EH (cell line): ENCODE measurements around the gene NFIA.

Experiments used
- DNase-seq: peaks from one replicate; pipeline ENCODE4 v3.0.0-alpha.2; 2015; ENCODE audit warnings: low read depth

Gene NFIA

GRCh38 chr1:61299463-61299862, 217.1 kb downstream of the NFIA start:
- DNase-seq: no peak

GRCh38 chr1:61300899-61301298, 218.5 kb downstream of the NFIA start:
- DNase-seq: no peak

GRCh38 chr1:61301824-61302657, 219.7 kb downstream of the NFIA start:
- peak; percentile 32 for DNase-seq

DNA sequence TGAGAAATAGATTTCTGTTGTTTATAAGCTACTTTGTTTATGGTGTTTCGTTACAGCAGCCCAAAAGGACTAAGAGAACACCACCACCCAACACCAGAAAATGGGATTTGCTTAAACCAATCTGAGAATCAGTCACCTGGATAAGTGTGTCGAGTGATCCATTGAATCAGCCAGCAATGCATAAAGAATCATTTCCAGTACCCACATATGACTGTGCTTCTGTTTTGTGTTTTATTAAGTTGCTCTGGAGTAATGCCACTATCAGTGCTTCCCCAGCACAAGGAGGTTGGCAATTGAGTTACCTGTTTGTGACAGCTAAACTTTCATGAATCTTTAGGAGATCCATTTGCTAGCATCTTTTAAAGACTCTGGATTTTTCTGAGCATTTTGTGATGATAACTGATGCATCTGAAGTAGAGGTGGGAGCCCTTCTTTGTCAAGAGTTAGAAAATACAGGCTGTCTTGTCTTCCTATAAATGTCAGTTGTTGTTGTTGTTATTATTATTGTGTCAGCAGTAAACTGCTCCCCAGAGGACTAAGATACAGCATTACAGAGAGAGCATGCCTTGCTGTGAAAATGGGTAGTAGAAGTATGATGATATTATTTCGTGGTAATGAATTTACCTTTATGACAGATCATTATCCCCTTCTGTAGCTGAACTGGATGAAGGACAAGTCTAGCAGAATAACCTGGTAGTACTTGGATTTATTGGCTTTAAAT, 225.2 kb downstream of the NFIA start:
- no peak for DNase-seq

GRCh38 chr1:61310057-61310456, 227.7 kb downstream of the NFIA start:
- DNase-seq: no peak

DNA sequence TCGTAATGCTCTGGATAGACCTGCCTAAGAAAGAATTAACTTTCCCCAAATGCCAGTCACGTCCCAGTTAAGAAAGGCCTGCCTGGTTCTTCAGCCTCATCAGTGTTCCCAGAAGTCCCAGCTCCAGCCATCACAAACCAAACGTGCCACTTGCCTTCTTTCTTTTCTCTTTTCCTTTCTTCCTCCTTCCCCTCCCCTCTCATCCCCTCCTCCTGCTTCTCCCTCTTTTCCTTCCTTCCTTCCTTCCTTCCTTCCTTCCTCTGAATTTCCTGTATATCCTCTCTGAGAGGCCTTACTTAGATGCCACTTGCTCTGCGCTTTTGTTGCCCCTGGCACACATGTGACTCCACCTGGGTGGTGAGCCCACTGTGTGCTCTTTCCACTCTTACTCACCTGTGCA, 228.2 kb downstream of the NFIA start:
- no peak for DNase-seq

DNA sequence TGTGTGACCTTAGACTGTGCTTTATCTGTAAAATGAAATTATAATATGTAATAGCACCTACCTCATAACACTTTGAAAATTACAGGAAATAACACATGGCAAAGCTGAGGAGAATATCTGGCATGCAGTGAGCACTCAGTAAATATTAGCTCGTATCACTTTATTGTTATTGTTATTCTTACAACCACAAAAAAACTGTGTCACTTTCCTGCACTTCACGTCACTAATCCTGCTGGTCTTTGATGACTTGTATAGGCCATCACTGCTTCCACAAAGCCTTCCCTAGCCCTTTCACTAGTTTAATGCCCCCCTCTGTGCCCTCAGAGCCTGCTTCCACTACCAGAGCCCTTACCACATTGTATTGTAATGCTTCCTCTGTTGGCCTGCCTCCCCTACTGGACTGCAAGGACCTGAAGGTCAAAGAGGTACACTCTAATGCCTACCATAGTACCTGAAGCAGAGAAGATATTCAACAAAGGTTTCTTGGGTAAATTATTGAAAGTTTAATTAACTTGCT, 231.6 kb downstream of the NFIA start:
- DNase-seq: no peak

DNA sequence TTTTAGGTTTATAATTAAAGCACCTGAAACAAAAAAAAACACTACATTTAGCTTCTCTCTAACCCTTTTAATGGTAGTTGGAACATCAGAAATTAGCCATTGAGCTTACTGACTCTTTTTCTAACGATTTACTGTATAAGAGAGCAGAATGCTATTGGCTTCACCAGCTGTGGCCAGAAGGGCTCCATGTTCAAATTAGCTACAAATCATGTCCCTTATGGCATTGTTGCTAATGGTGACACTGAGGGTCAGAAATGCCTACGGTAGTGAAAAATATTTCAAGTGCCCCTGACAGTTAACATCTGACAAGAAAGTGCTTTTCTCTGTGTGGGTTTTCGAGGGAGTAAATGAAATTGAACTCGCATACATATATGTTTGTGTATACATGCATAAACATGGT, 232.7 kb downstream of the NFIA start:
- DNase-seq: no peak

- no peak for DNase-seq
These were observed 234.1 kb downstream of the NFIA start for GRCh38 chr1:61316493-61316892.

DNA sequence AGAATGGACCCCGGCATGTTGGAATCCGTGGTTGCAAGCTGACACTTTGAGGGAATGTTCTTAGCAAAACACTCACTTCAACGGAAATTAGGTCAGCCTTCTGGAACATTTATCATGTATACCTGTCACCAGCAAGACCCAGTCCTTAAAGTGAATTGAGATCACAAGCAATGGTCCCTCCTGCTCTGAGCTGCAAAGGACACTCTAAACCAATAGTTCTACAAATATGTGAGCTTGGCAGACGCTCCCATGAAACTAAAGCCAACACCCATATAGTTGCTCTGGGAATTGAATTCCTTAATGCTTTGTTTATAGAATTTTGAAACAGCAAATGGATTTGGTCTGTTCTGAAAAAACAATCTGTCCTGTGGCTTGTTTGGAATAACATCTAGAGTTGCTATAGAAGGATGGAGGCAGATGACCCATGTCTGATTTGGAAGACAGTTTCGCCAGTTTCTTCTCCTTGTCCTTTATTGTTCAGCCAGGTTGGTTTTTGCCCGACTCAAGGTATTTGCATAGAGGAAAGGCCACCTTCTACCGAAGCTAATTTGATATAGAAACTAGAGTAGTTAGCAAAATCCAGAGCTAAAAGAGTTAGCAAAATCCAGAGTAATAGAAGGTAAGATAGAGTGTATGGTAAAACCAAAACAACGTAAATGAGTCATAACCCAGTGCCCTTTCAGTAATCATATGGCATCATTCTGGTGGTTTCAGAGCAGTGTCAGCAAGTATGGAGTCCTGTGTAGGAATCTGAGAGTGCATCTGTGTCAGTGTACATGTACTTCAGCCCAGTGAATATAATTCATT, 236.2 kb downstream of the NFIA start:
- DNase-seq: peak; percentile 64

DNA sequence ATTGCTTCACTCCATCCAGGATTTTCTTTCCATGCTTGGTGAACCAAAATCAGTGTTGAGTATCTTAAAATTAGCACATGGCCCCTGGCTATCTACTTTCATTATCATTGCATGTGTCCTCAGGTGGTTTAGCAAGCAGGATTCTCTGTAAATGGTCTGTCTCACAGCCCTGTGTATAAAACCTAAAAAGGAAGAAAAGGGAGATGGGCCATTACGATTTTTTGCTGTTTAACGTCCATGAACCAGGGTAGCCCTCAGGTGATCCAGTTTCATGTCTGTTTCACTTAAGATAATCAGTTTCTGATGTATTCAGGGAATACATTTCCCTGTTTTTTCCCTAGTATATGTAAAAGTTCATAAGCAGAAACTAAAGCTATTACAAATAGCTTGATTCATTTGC, 238.2 kb downstream of the NFIA start:
- no peak for DNase-seq

- peak; percentile 9 for DNase-seq
These were observed 239.8 kb downstream of the NFIA start for GRCh38 chr1:61322008-61322744.

GRCh38 chr1:61322769-61323168, 240.4 kb downstream of the NFIA start:
- no peak for DNase-seq

DNA sequence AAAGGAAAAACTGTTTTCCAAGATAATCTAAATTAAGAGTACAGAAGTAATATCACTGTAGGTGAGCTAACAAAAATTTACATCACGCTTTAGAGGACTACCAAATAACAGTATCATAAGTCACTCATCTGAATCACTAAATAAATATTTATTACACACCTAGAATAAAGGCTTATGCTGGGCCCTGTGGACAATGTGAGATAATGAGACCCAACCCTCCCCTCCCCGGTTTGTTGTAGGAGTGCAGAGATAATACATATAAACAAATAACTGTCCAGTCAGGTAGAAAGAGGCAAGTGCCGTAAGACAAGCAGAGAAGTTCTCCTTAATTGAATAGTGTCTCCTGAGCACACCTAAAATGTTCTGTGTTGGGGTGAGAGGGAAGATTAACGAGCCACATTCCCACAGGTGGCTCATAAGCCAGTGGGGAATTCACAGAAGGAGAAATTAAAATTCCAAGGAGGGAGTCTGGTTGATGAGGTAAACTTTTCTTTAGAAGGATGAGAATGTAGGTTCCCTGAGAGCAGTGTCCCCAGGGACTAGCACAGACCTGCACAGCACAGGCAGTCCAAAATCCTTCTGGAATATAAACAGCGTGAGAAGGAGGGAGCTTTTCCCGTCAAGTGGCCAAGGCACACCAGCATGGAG, 241.4 kb downstream of the NFIA start:
- no peak for DNase-seq

DNA sequence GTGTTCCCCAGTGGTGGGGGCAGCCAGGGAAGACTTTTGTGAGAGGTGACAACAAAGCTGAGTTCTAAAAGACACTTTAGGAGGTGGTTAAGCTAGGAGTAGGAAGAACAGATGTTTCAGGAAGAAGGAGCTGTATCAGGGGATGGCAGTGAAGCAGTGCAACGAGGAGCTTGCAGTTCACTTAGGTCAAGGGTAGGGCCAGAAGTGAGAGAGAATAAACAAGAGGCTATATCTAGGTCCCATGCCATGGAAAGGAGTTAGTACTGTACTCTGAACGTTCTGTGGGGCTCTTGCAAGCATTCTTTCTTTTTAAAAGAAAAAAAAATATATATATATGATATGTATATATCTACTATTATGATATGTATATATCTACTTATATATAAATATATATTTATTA, 244.4 kb downstream of the NFIA start:
- no peak for DNase-seq

GRCh38 chr1:61327436-61327835, 245.1 kb downstream of the NFIA start:
- DNase-seq: no peak

GRCh38 chr1:61329556-61329955, 247.2 kb downstream of the NFIA start:
- no peak for DNase-seq

DNA sequence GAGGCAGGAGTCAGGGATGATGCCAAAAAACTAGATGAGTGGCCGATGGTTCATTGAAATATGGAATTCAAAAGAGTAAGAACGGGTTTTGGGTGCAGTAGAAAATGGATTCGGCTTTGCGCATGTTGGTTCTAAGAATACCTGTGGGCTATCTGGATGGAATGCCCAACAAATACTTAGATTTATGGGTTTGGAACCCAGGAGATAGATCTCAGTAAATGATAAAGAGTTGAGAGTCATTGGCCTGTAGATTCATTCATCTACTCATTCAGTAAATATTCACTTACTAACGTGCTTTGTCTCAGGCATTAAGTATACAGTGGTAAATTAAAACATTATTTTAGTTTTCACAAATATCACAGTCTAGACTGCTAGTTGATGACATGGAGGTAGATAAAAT, 247.7 kb downstream of the NFIA start:
- DNase-seq: no peak

- DNase-seq: no peak
These were observed 248.2 kb downstream of the NFIA start for GRCh38 chr1:61330571-61330970.

GRCh38 chr1:61332196-61332753, 249.9 kb downstream of the NFIA start:
- DNase-seq: no peak

DNA sequence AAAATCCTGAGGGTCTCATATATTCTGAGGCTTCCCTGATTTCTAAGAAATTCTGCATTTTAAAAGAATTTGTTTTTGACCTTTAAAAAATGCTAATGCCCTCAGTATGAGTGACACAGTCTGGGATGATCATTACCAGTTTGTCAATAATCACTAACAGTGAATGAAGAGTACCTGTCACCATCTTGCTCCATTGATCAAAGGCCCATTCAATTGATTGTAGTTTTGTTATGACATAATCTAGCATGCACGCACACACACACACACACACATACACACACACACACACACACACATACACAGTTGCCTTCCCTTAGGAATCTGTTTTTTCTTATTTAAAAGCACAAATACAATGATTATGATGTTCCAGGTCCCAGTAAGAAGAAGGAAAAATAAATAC, 250.4 kb downstream of the NFIA start:
- DNase-seq: no peak
